GM19372 (cell line): ENCODE measurements around the gene MTARC2.

Experiments
- ATAC-seq: cut with Tn5 transposase; IDR thresholded peaks from one replicate; pipeline ENCODE4 v1.9.1; 2021; ENCODE audit warnings: mild to moderate bottlenecking, low read depth, moderate library complexity; ENCODE audit not compliant: unreplicated experiment

The MTARC2 gene

DNA sequence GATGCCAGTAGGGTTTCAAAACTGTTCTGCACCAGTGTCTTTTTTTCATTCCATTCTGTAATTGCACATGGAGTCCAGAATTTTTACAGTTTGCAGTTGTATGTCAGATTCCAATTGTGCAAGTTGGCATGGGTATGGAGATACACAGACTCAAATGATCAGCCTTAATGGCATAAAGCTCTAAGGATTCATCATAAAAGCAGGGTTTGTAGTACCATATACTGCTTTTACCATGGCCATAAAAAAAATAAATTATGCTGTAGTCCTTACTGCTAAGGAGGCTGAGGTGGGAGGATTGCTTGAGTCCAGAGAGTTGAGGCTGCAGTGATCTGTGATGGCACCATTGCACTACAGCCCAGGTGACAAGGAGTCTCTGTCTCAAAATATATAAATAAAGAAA, 48.9 kb downstream of the MTARC2 start:
- ATAC-seq: no peak

DNA sequence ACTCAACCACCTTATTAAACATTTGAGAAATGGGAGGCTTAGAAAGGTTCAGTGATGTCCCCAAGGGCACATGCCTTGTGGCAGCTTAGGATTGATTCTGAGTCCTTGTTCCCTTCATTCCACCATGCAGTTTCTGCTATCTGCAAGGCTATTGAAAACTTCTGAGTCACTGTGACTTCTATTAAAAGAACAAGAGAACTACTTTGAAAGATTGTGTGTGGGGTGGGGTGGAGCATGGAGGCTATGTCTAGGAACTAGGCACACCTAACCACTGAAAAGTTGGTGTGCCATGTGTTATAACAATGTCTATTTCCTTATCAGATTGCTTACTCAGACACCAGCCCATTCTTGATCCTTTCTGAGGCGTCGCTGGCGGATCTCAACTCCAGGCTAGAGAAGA, 49.4 kb downstream of the MTARC2 start:
- no peak for ATAC-seq

DNA sequence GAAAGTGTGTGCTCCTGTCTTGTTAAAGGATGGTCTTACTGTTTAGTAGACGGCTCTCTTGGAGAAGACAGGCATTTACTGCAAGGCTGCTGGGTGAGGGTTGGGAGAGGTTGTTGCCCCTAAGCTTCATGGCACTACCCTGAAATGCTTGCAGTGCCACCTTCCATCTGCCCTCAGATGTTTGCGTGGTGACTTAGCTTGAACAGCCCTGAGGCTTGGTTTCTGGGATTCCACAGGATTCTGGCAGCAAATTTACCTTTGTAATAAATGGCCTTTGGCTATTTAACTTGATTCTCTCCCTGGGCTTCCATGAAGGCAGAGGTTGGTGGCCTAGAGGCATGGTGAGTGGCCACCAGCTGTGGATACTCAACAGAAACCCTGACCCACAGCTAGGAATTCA, 50.2 kb downstream of the MTARC2 start:
- ATAC-seq: no peak

DNA sequence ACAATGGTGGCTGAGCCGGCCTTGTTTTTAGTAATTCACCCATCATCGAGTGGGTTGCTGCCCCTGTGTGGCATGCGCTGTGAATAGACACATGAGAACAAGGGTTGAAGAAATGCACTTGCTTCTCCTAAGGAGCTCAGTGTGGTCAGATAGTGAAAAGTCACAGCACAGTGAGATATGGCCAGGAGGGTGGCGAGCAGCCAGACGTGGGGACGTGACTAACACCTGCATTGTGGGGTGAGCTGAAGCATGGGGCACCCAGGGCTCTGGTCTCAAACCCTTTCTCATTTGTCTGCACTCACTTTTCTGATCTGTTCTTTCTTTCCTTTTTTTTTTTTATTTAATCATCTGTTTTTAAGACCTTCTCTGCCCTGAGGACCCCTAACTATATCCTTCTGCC, 52.1 kb downstream of the MTARC2 start:
- no peak for ATAC-seq

DNA sequence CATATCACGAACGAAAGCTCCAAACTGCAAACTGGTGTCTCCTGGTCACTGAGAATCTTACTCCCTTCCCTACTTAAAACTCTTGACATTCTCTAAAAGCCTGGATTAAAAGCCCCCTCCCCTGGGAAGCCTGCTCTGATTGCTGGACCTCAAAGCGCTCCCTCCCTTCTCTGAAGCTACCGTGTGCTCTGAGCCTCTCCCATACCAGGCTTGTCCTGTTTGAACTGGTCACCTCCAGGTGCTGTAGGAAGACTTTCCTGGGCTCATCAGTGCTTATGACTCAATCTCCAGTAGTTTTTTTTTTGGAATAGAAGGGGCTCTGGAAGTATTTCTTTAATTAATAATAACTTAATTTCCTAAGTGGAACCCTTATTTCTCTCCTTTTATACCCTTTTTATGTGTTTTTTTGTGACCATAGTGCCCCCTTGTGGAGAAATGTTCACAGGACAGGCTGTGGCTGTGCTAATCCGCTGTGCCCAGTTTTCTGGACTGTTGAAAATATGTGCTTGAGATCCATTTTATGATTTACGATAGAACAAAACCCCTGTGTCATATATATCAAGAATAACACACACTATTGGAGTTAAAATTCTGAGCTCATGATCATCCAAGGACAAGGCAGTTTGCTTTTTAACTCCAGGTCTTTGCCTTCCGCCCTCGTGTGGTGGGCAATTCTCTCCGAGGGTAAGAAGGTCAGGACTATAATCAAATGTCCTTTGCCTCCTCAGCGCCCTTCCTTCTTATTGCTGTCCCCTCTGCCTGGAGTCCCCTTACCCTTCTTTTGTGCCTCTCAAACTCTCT, 55.5 kb downstream of the MTARC2 start:
- ATAC-seq: peak; percentile 64

DNA sequence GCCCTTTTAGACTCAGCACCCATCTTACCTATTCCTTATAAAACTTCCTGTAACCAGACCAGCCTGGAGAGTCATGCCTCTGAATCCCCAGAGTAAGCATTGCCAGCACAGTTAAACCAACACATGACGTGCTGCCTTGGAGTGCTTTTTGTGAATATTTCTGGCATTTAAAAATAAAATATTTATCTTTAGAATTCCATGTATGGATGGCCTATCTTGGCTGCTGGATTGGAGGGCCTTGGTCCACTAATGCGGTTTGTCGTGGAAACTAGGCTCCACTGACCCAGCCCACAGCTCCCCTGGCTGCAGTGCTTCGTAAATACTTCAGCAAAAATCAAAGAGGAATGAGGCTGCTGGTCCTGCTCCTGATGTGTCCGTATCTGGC, 56.1 kb downstream of the MTARC2 start:
- ATAC-seq: no peak

DNA sequence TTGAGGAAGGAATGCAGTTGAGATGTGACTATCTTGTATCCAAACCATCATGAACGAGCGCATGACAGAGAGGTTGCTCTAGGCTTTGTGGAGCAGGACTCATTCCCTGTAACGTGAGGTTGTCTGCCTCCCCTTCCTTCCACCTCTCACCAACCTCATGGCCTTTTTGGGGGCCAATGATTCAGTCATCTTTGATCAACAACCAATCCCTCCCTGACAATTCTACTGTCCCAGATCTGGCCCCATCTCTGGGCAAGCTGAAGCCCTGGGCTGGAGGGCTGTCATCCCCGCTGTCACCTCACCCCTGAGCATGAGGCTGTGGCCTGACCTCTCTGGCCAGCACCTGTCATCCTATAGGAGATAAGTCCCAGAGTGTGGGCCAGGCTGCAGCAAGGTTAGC, 58.3 kb downstream of the MTARC2 start:
- ATAC-seq: no peak

DNA sequence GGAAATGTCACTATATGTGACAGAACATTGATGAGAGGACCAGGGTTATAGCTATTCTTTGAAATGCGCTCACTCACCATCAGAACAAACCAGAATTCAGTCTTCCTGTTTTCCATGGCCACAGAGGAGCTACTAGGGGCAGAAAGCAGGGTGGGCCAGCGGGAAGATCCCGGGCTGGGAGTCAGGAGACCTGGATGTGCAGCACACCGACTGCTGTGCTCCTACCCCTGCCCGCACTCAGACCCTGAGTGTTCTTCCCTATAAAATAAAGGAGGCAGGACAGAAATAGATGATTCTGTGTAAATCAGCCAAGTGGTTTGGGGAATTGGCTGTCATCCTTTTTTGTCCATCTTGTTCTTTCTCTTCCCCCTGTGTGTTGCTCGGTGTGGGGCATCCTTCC, 59.6 kb downstream of the MTARC2 start:
- ATAC-seq: no peak

DNA sequence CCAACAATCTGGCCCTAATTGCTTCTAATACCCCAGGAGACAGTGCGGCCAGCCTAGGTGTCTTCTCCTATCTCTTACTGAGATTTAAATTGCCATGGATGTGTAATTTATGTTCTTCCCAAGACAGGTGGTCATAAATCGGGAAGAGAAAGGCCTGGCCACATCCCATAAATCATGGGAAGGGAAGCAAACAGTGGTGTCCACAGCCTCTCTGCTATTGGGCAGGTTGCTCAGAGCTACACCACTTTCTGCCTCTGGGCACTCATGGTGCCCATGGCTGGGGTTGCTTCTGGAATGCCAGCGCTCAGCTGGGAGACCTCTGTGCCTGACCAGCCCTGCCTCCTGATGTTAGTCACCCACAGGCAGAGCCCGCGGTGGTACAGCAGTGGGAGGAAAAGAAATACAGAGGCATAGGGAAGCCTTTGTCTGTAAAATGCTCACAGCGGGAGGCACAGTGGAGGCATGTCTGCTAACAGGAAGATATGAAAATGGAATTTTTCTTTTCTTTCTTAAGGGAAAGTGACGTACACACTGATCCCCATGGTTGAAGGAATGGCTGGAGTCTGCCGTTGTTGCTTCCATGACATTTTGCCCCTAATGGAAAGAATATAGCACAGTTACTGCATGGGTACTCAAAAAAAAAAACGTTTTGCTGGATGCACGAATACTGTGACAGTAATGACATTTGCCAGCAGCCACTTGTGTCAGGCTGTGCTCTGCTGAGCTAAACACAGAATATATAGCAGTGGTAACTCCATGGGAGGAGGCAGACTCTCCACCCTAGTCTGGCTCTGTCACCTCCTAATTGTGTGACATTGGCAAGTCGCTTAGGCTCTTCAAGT, 60.4 kb downstream of the MTARC2 start:
- ATAC-seq: no peak

DNA sequence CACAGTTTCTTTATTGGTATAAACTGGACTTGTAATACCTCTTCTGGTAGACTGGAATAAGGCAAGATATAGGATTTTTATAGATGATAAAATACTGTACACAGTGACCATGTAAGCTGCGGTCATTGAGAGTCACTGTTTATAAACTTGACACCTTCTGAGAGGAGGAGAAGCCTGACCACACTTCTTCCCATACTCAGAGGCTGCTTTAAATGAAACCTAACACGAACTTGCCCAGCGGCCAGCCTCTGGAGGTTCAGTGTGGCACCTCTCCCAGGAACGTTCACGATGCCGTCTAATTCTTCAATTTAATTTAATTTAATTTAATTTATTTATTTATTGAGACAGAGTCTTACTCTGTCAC, 61.0 kb downstream of the MTARC2 start:
- ATAC-seq: no peak

DNA sequence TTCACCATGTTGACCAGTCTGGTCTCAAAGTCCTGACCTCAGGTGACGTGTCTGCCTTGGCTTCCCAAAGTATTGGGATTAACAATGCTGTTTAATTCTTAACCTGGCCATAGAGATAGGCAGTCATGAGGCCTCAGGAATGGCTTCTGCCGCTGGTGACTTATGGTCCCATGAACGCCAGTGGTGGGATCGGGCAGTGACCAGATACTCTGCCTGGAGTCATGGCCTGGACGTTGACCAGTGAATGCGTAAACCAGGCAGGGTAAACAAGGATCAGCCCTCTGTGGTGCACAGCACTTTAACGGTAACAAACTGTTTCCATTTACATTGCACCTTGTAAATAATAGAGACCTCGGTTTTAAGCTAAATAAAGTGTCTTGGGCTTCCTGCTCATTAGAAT, 61.6 kb downstream of the MTARC2 start:
- ATAC-seq: no peak

DNA sequence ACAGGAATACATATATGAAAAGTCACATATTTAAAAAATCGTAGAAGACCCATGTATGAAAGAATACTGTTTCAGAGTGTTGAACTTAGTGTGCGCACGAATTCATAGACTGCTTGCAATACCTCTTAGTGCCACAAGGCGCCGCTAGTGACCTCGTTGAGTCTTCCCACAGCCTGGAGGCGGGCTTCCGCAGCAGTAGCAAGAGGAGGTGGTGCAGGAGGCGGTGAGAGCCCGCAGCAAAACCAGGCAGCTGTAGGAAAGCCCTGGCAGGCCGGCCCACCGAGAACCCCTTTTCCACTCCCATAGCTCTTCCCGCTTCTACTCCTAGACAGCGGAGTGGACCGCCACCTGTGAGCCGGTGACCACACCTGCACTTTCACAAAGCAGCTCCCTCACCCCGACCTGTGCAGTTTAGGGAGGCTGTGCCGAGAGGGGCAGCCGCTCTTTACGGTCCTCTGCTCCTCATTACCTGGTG, 62.1 kb downstream of the MTARC2 start:
- peak; percentile 92 for ATAC-seq

DNA sequence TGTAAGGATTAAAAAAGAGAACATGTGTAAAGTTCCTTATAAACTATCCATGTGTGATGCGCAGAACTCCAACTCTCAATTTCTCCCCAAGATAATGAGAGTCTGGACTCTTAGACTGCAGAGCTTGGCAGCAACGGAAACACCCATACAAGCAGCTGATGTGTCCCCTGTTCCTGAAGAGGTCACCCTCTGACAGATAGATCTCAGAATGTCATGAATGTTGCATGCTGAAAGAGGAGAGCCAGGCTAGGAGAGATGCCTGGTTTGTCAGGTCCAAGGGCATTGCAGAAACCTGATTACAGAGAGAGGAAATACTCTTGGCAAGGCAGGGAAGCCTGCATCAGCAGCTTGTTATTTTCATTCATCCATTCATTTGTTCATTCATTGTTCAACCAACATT, 62.8 kb downstream of the MTARC2 start:
- ATAC-seq: no peak

DNA sequence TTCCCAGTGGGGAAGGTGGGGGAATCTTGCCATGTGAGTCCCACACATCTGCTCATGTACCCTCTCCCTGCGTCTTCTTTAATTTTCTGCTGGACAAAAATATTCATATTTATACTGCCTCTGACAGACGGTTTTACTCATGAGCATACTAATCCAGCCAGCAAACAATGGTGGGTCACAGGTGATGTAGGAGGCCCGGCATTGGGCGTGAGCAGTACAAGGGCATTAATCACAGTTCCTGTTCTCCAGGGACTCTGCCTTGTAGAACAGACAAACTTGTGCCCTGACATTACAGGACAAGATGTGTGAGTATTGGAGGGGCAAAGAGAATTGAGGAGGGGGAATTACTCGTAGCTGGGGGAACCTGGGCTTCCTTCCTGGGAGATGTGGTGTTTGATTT, 63.6 kb downstream of the MTARC2 start:
- no peak for ATAC-seq

DNA sequence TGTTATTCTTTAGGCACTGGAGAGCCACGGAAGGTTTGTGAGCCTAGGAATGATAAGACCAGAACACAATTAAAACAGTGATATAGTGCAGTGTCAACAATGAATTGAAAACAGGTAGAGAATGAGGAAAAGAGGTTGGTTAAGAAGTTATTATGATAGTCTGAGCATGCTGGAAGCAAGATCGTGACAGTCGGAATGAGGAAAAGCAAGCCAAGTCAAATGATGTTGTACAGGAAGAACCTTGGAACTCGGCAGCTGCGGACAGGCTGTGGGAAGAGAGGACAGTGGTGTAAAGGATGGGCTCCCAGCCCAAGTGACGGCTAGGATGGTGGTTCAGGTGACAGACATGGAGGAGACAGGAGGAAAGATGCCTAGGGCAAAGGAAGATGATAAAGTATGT, 64.2 kb downstream of the MTARC2 start:
- no peak for ATAC-seq

DNA sequence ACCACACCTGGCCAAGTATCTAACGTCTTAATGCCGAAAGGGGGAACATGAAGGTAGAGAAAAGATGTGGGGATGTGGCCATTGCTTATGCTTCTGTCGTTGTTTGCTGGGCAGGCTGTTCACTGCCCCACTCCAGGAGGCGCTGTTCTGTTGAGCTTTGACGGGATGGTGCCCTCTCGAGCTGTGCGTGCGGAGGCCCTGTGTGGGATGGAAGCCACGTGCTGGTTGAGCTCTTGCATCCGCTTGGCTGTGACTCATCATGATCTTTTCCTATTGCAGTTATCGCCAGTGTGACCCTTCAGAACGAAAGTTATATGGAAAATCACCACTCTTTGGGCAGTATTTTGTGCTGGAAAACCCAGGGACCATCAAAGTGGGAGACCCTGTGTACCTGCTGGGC, 64.9 kb downstream of the MTARC2 start:
- ATAC-seq: no peak

DNA sequence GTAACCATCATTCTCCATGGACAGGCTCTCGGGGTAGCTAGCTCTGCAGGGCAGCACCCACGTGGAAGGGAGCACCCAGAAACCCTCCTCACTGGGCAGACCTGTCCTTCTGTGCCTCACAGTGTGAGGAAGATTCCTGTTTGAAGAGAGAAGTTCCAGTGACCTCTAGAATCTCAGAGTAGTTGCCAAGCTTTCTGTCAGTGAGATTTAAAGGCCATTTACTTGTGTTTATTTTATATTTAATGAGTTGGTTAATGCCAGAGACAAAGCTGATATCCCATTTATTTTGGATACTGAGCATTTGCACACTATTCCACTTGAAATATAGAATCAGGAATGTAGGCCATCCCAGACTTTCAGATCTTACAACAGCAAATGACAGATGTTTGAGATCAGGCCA, 67.3 kb downstream of the MTARC2 start:
- ATAC-seq: no peak

DNA sequence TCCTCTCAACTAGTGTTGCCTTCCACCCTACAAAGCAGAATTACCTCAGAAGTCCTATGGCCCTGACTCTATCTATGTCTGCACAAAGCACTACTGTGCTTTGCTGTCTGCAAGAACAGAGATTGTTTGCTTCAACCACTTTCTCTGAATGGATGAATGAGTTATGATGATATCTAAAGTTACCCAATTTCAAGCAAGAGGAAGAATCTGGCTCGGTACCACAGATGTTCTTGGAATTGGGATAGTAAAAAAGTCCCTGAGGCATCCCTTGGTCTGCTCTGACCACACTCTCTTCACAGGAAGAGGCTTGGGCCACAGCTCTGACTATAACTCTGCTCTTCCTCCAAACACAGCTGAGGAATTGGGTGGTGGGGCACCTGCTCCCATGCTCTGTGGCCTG, 69.8 kb downstream of the MTARC2 start:
- no peak for ATAC-seq

DNA sequence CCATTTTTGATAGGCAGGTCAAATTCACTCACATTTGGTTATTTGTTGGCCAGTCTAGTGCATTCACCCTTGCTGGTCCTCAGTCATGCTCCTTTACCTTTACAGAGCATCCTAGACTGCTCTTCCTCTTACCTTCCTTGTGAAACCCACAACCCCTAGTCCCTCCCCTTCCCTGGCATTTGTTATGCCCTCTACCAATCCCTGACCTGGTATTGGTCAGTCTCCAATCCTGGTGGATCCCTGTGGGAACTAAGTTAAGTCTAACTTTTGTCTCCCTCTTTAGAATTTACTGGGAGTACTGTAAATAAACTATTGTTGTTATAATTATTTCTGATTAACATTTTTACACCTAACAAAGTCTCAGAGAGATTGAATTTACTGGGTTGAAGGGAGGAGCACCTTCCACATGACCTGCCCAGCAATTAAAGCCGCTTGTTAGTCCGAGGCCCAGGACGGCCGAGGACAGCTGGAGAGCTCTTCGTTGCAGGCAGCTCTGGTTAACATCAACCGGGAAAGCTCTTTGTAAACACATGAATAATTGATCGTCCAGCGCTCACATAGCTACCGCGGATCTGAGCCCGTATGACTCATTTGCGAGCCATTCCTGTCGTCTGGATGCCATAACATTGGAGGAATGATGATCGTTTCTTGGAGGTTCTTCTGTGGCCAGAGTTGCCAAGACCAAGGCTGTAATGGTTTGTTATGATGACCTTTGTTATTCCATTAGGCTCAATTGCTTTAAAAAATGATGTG, 70.5 kb downstream of the MTARC2 start:
- ATAC-seq: no peak

DNA sequence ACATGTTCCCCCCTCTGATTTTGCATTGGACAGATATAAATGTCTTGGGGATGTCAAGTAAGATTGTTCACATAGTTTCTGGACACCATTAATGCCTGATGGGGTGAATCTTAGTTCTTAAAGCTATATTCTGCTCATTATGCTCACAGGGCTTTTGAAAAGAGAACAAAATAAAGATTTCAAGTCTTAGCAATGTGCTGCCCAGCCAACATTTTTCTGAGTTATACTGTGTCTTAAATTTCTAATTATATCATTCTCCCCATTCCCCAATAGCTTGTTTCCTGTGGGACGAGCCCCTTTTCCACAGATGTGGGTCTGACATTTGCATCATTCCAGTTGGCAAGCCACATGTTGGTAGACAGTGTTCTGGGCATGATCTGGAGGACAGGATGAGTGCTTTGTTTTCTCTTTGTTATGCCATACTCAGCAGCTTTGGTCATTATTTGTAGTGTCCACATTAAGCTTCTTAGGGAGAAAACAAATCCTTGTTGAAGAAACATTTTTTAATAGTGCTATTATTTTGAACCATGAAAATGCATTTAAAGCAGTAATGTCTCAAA, 71.4 kb downstream of the MTARC2 start:
- no peak for ATAC-seq
